Measurements from ENCODE around the gene ATP6V1G2.
A peak's percentile ranks its signal among the peaks of the same experiment; 100 is the strongest.

The ATP6V1G2 gene

DNA sequence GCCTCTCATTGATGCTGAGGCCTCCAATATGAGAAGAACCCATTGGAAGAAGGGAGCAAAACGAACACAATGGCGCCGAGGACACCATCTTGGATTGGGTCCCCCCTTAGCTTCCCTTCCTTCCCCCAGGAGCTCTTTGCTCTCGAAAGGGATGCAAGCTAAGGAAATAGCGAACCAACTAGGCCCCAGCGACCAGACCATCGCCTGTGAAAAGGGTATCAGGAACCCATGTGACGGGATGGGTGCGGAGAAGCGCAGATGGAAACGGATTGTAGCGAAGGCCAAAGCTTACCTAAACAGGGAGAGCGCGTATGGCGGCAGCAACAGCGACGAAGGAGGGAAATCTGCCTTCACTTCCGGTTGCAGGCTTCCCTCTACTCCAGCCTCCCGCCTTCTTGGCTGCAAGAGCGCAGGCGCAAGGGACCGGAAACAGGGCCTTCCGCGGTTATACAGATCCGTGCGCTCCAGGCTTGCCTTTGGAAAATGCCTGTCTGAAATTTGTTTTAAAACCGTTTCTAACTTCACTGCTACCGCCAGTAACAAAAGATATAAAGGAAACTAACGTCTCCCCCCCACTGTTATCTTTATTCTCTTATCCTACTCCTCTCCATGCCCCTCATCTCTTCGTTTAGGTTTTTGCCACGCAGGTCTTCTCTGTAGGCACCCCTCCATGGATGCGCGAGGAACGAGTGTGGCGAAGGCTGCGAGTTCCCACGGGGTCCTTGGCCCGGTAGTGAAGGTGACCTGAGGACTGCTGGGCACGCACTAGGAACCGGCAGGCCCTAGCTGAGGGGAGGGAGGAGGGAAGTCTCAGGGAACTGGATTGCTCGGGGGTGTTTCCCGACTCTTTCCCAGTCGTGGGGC, 4.5 kb downstream of the ATP6V1G2 start, which contains the start of gene DDX39B (continued):
- TF ChIP-seq ZNF654 (tag by site-specific recombination; IDR thresholded peaks at IDR 0.05; ENCODE audit: low read depth) = no peak; the same call in 1 of the 2 replicates
- no peak for TF ChIP-seq MYNN (tag by site-specific recombination; IDR thresholded peaks at IDR 0.05; ENCODE audit: borderline replicate concordance)
- TF ChIP-seq PBX3 (CRISPR knock-in tag; IDR thresholded peaks at IDR 0.05) = peak; percentile 38; the same call in 1 of the 2 replicates
- no peak for TF ChIP-seq ZBTB6 (tag by site-specific recombination; IDR thresholded peaks at IDR 0.05)
- no peak; the same call in 1 of the 2 replicates for TF ChIP-seq PRDM1 (tag by site-specific recombination; IDR thresholded peaks at IDR 0.05)
- no peak for TF ChIP-seq ZNF239 (tag by site-specific recombination; IDR thresholded peaks at IDR 0.05)
- TF ChIP-seq KLF9 (tag by site-specific recombination; IDR thresholded peaks at IDR 0.05; ENCODE audit: low read depth) = peak; percentile 24; the same call in 1 of the 2 replicates
- TF ChIP-seq MZF1 (tag by site-specific recombination; IDR thresholded peaks at IDR 0.05; ENCODE audit: borderline replicate concordance) = no peak
- TF ChIP-seq ZNF138 (tag by site-specific recombination; IDR thresholded peaks at IDR 0.05; ENCODE audit: borderline replicate concordance) = no peak
- TF ChIP-seq ZNF488 (tag by site-specific recombination; IDR thresholded peaks at IDR 0.05) = peak; percentile 52; the same call in 1 of the 2 replicates
- TF ChIP-seq KLF17 (tag by site-specific recombination; IDR thresholded peaks at IDR 0.05) = no peak; the same call in none of the 2 replicates
- peak; percentile 54; the same call in 1 of the 2 replicates for TF ChIP-seq ZBTB8A (tag by site-specific recombination; IDR thresholded peaks at IDR 0.05)
- no peak for TF ChIP-seq ZNF664 (tag by site-specific recombination; IDR thresholded peaks at IDR 0.05)
- no peak for TF ChIP-seq ZNF223 (tag by site-specific recombination; IDR thresholded peaks at IDR 0.05)
- peak; percentile 28; the same call in 1 of the 2 replicates for TF ChIP-seq GFI1B (tag by site-specific recombination; IDR thresholded peaks at IDR 0.05)
- TF ChIP-seq ZIC2 (tag by site-specific recombination; IDR thresholded peaks at IDR 0.05) = peak; percentile 79
- peak; percentile 44 for TF ChIP-seq ZNF24 (tag by site-specific recombination; IDR thresholded peaks at IDR 0.05)
- TF ChIP-seq ZFHX2 (tag by site-specific recombination; conservative IDR thresholded peaks at IDR 0.05) = no peak
- TF ChIP-seq ZNF624 (tag by site-specific recombination; IDR thresholded peaks at IDR 0.05) = peak; percentile 48; the same call in 1 of the 2 replicates
- TF ChIP-seq, protein P1, sequence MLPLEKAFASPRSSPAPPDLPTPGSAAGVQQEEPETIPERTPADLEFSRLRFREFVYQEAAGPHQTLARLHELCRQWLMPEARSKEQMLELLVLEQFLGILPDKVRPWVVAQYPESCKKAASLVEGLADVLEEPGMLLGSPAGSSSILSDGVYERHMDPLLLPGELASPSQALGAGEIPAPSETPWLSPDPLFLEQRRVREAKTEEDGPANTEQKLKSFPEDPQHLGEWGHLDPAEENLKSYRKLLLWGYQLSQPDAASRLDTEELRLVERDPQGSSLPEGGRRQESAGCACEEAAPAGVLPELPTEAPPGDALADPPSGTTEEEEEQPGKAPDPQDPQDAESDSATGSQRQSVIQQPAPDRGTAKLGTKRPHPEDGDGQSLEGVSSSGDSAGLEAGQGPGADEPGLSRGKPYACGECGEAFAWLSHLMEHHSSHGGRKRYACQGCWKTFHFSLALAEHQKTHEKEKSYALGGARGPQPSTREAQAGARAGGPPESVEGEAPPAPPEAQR (tag by site-specific recombination; IDR thresholded peaks at IDR 0.05) = no peak
- TF ChIP-seq SP7 (tag by site-specific recombination; IDR thresholded peaks at IDR 0.05) = peak; percentile 80
- TF ChIP-seq ZNF600 (tag by site-specific recombination; IDR thresholded peaks at IDR 0.05) = no peak
- peak; percentile 99 for TF ChIP-seq YY1 (tag by site-specific recombination; IDR thresholded peaks at IDR 0.05)
- TF ChIP-seq TCF7L2 (IDR thresholded peaks at IDR 0.05; ENCODE audit: borderline replicate concordance, low read depth, low read length) = no peak
- peak; percentile 88 for TF ChIP-seq ZNF324 (tag by site-specific recombination; IDR thresholded peaks at IDR 0.05)
- TF ChIP-seq ZNF449 (tag by site-specific recombination; IDR thresholded peaks at IDR 0.05) = 0 out of 2 replicates have a peak, but pooled peaks have one; percentile 28
- no peak for TF ChIP-seq ZNF157 (tag by site-specific recombination; IDR thresholded peaks at IDR 0.05)
- TF ChIP-seq ZSCAN23 (tag by site-specific recombination; IDR thresholded peaks at IDR 0.05) = 0 out of 2 replicates have a peak, but pooled peaks have one; percentile 65
- no peak for TF ChIP-seq ZNF626 (tag by site-specific recombination; IDR thresholded peaks at IDR 0.05)
- peak; percentile 85 for TF ChIP-seq ZNF639 (tag by site-specific recombination; IDR thresholded peaks at IDR 0.05)
- TF ChIP-seq ZNF248 (tag by site-specific recombination; IDR thresholded peaks at IDR 0.05) = no peak
- TF ChIP-seq OSR2 (tag by site-specific recombination; IDR thresholded peaks at IDR 0.05) = no peak

Measured in HEK293 (cell line).